HG02840 (cell line): ENCODE measurements around the gene MESD.
A peak's percentile ranks its signal among the peaks of the same experiment; 100 is the strongest.

Experiments used
- ATAC-seq: cut with Tn5 transposase; IDR thresholded peaks from one replicate; pipeline ENCODE4 v1.9.1; 2021; ENCODE audit warnings: mild to moderate bottlenecking, moderate library complexity, moderate number of reproducible peaks; ENCODE audit not compliant: unreplicated experiment, low FRiP score

The MESD gene

DNA sequence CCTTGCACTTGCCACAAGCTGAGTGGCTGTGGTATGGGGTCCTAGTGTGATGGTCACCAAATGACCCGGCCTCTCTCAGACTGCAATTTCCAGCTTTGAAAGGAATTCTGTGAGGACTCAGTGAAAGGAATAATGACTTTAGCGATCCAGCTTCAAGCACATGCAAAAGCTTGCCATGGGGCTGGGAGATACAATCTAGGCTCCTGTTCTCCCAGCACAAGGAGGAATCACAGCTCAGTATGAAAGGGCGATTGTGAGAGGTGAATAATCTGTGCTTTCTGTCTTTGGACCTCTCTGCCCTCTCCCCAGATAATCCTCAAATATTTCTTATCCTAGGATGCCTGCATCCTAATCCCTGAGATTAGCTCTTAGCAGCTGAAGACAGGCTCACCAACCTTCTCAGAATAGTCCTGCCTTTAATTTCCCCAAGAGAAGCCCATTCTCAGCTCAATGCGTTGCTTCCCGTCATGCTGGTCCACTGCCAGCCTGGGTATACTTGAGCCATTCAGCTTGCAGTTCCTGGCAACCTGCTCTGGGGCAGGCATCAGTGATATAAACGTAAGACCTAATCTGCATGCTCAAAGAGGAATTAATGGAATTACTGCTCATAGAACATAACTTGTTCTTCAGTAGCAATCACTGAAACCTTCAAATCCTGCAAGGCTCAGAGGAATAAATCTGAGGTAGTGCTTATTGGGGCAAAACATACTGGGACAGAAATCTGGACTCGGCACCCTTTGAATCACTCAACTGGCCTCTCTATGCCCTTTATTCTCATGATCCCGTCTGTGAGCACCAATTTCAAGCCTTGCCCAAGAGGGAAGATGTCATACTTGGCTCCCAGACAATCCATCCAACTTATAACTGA, 26.2 kb upstream of the MESD start:
- no peak for ATAC-seq

DNA sequence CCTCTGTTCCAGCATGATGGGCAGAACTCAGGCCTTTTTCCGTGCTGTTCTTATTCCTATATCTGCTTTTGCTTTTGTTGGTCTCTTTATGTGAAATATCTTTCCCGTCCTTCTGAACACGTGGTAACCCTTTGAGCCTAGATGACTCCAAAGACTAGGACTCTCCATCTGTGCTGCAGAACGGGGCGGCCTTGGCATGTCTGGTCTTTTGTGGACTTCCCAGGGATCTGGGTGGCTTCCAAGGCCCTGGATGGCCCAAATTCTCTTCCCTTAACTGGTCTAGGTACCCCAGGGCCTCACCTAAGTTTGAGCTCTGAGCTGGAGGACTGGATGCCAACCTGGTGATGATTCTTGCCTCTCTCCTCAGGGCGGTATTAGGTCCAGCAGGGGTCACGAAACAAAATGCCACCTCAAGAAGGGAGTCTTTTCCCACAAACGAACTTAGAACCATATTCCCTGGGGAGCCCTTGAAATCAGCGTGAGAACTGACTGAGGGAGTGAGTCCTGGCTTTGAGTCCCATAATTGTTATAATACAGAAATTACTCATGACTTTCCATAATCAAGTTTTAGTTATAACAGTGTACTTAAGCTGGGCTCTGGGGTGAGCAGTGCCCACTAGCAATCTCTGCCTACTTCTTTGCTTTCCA, 25.0 kb upstream of the MESD start:
- ATAC-seq: no peak

DNA sequence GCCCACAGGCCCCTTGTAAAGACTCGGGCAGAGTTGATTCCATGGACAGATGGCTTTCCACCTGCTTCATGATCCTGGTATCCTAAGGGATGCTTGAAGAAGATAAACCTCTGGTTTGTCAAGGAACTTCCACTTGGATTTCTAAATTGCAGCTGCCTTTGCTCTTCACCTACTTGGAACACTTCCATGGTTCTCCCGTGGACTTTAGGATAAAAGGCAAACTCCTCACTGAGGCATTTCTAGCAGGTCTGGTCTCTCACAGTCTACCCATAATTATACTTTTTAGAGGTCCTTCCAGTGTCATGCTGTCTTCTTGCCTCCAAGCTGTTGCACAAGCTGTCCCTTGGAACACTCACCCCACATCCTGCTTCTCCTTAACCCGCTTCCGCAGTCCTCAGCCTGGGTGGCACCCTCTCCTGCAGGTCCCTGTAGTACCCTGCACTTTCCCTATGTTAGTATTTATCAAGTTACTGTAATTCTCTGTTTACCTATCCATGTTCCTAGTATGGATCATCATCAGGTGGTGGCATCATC, 23.8 kb upstream of the MESD start:
- no peak for ATAC-seq

DNA sequence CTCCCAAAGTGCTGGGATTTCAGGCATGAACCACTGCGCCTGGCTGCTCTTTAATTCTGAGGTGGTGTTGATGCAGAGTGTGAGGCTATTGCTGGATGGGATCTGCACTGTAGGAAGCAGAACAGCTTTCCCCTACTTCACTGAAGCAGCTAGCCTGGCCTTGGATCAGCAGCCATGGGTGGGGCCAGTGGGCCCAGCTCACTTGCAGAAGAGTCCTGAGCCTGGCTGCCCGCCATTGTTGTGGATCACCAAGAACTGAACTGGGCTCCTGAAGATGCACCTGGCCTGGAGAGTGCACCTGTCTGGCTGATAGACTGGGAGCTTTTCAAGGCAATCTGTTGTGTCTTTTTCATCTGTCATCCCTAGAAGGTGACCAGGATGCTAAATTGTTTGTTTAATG, 23.0 kb upstream of the MESD start:
- ATAC-seq: no peak

GRCh38 chr15:81011593-81011992, 22.0 kb upstream of the MESD start:
- no peak for ATAC-seq

- ATAC-seq: no peak
Observed at GRCh38 chr15:81010086-81010485, 20.5 kb upstream of the MESD start.

- ATAC-seq: no peak
Observed at GRCh38 chr15:81008312-81008711, 18.7 kb upstream of the MESD start.

DNA sequence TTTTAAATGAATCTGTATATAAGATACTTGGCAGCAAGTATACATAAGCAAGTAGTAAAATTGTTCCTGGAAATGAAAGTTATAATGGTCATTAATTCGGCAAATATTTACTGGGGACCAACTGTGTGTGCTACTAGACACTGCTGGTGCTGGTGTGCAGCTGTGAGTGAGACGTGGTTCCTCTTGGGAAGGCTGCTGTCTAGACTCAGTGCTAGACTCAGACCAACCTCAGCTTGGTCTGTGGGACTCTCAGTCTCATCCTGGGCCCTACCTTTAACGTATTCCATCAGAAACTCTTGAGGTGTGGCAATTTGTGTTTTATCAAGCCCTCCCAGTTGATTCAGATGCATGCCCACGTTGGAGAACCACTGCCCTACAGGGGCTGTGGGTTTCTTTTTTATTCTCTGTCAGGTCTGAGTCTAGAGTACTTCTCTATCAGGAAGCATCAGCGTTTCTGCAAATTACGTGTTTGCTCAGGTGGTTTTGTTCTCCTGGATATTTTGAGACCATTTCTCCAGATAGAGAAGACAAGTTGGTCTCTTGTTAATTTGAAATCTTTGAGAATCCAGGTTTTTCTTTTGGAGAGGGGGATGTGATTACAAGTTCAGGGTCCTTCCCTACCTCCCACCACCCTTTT, 17.9 kb upstream of the MESD start:
- no peak for ATAC-seq

DNA sequence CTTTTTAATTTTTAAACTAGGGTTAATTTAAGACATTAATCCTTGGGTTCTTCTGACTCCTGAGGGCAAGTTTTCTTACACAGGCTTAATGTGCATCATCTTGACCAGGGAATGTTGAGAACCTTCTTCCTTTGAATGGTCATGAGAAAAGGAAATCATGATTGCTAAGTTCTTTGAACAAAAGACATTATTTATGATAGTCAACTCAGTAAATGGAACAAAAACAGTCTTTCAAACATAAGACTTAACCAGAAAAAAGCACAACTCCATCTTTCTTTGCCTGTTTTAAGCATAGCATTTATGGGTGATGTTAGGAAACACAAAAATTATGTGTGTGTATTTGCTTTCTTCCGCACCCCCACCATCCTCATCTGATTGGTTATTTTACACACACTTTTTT, 16.5 kb upstream of the MESD start:
- ATAC-seq: no peak

DNA sequence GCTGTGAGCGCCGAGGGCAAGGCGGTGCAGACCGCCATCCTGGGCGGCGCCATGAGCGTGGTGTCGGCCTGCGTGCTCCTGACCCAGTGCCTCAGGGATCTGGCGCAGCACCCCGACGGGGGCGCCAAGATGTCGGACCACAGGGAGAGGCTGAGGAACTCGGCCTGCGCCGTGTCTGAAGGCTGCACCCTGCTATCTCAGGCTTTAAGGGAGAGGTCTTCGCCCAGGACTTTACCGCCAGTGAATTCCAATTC, 13.4 kb upstream of the MESD start:
- no peak for ATAC-seq

- no peak for ATAC-seq
Observed at GRCh38 chr15:81002331-81003096, 12.9 kb upstream of the MESD start.

DNA sequence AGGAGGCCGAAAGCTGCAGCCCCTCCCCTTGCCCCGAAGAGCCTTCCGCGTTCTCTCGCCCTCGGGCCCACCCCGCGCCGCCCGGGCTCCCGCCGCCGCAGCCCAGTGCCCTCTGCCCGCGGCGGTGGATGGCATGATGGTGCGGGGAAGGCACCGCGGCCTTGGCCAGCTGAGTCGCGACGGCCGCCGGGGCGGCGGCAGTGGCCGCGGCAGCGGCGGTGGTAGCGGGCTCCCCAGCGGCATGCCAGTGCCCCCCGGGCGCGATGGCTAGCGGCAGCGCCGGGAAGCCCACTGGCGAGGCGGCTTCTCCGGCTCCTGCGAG, 12.4 kb upstream of the MESD start:
- no peak for ATAC-seq

GRCh38 chr15:81001152-81002008, 11.8 kb upstream of the MESD start:
- ATAC-seq: peak; percentile 42

- ATAC-seq: peak; percentile 62
Observed at GRCh38 chr15:81000624-81001151, 11.1 kb upstream of the MESD start, which contains the start of gene TLNRD1. Gene TLNRD1 (plus strand): TSS chr15:81000923. CDS start chr15:81002272, 1,349 bp downstream.

- no peak for ATAC-seq
Observed at GRCh38 chr15:81000144-81000623, 10.6 kb upstream of the MESD start.

DNA sequence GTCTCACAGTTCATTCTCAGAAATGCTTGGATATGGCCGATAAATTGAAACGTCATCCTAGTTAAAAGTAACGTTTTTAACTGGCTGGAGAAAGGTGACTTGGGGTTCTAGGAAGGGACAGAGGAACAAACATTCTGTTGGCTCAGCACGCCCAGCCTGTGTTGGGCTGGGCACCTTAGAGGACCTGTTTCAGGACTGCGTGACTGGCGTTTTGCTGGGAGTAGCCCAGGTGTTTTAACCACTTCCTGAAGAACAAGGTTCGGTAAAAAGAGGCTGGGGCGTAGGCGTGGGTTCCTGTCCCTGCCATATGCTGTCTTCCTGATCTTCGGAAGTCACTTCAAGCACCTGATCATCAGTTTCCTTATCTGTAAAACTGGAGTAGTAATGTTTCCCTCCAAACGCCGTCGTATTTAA, 10.0 kb upstream of the MESD start:
- no peak for ATAC-seq

- ATAC-seq: no peak
Observed at GRCh38 chr15:80998251-80998650, 8.6 kb upstream of the MESD start.

DNA sequence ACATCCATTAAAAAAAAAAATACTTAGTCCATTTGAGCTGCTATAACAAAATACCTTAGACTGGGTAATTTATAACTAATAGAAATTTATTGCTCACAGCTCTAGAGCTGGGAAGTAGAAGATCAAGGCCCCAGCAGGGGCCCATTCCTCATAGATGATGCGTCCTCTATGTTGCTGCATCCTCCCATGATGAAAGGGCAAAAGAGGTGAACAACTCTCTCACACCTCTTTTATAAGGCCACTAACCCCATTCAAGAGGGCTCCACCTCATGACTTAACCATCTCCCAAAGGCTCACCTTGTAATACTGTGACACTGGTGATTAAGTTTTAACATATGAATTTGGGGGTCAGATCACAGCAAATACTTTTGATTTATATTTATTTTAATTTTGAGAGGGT, 8.1 kb upstream of the MESD start:
- no peak for ATAC-seq

GRCh38 chr15:80996247-80996646, 6.6 kb upstream of the MESD start:
- no peak for ATAC-seq

- ATAC-seq: no peak
Observed at GRCh38 chr15:80992441-80992840, 2.8 kb upstream of the MESD start.
